LHCN-M2 (cell line): ENCODE measurements around the gene TMEM125. TPM values are rescaled to one million over a fixed set of nuclear protein-coding genes. Genes with fewer than 3 reads are reported as not detected.
A peak's percentile ranks its signal among the peaks of the same experiment; 100 is the strongest.

Source experiments
- DNase-seq: peaks from one replicate; pipeline ENCODE4 v3.0.0-alpha.2; 2012; ENCODE audit warnings: low read depth
- total RNA-seq: library from RNA; depleted of rRNA; stranded (reverse); fragments of >200 nt; gene quantifications from 2 replicates; pipeline ENCODE4 v1.2.3, GENCODE V29; 2014

Gene TMEM125
- total RNA-seq, 1 experiment from 2014 or later, result not detected

DNA sequence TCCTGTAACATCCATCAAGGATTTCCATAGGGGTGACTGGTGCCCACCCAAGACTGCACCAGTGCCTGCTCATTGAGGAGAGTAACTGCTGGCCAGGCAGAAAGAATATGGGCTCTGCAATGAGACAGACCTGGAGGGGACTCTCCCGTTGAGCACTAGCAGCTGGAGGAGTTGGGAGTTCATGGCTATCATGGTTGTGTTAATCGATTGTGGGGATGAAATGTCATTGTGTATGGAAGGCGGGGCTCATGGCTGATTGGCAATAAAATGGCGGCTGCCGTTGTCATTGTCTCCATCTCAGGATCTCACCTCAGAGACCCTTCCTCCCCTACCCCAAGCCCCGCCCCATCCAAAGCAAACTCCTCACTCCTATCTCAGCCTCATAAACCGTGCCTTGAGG is 3.9 kb downstream of the TMEM125 start:
- DNase-seq, result no peak

DNA sequence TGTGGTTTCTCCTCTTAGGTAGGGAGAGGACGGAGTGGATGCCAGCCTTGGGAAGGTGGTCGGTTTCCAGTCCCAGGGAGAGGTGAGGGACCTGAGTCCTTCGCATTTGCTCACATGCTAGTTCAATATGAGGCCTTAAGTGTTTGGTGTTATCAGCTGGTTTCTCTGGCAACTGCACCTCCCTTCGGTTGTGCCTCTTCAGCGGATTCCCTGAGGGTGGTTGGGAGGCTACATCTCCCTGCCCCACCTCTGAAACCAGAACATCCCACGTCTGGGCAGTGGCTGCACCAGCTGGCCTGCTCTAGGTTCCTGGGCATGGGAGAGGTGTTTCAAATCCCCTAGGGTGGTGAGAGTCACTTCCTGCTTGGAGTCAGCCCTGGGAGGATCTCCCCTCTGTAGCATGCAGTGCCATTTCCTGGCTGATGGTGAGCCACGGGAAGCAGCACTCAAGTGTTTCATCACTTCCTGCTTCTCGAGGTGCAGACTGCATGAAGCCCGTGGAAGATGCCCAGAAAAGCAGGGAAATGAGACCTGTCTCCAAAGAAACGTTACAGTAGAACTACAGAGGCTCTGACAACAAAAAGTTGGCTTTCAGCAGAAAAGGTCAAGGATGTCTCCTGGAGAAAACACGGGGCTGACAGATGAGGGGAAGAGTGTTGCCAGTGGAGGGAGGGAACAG is 4.5 kb downstream of the TMEM125 start:
- DNase-seq, result peak; percentile 39

DNA sequence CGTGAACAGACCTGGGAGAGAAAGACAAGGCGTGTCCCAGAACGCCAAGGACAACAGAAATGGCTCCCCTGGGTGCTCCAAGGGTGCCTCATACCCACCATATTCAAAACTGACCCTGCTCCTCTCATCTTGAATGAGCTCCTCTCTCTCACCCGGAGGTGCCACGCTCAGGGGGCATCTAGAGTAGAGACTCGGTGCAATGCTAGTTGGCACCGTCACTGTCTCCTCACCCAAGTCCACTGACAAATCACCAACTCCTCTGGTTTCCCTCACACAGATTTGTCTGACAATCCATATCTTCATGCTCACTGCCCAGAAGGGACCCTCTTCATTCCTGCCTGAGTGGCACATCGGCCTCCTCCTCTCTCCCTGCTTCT is 5.0 kb downstream of the TMEM125 start:
- DNase-seq, result no peak

DNA sequence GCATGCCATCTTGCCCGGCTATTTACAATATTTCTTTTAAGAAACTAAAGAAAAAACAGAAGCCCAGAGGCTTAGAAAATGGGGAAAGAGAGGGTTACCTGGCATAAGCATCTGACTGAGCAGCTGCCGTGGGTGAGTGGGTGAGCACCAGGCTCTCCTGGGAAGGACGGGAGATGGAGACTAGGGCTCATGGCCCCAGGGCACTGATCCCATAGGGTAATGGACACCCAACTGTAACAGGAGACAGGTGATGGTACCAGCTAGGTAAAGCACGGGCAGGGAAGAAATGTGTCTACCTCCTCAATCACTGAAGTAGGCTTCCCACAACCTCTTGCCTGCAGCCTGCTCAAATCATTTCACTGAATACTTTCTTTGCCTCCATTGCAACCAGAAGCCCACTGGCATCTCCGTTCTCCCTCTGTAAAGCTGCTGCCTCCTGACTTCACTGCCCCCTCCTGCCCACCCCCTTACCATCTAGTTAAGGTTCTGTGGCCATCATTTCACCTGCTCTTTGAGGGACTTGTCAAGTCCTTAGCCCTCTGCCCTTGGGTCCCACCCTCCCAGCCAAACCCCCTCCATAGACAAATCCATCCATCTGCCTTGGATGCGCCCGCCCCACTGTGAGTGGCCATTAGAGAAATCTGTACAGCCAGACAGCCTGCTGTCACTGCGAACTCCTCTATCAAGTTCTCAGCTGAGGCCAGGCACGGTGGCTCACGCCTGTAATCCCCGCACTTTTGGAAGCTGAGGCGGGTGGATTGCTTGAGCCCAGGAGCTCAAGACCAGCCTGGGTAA is 6.2 kb downstream of the TMEM125 start:
- DNase-seq, result no peak

DNA sequence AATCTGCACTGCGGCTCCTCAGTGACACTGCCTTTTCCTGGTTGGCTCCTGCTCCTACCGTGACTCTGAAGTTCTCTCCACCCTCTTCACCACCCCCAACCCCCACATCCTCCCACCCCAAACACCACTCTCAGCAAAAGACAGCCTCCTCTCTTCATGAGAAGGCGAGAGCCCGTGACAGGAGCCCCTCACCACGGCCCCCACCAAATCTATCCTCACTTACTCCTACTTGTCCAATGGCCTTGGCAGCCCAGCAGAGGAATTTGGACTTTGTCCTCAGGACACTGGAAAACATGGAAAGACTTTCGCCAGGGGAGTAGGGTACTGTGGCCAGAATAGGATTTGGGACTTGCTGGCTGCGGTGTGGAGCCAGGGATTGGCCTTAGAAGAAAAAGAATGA is 6.9 kb downstream of the TMEM125 start:
- DNase-seq, result no peak

DNA sequence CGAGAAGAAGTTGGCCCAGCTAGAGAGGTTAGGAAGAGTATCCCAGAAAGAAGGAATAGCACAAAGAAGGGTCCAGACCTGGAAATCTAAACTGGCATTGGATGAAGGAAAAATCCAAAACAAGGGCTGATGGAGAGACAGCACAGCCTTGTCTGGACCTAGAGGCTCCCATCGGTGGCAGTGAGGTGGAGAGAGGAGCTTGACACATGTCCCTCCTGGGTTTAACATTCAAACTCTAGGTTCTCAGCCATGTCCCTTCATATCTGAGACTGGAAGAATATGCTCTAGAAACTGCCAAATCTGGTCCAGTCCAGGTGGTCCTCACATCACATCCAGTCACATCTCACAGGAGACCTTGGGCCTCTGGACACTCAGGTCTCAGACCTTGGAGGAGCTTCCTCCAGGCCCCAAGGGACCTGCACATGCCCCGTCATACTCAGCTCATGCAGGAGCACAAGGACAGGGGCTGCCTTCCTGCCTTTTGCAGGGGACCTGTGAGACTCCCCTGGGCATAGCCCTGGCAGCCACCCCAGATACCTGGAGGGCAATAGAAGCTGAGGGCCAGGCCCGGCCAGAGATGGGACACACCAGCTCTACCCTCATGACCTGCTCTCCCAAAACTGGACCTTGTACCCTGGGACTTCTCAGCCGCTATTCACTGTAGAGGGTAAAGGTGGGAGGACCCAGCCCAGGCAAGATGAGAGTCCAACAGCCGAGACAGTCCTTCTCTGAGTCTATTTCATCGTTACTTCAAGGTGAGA is 7.5 kb downstream of the TMEM125 start:
- DNase-seq, result no peak

DNA sequence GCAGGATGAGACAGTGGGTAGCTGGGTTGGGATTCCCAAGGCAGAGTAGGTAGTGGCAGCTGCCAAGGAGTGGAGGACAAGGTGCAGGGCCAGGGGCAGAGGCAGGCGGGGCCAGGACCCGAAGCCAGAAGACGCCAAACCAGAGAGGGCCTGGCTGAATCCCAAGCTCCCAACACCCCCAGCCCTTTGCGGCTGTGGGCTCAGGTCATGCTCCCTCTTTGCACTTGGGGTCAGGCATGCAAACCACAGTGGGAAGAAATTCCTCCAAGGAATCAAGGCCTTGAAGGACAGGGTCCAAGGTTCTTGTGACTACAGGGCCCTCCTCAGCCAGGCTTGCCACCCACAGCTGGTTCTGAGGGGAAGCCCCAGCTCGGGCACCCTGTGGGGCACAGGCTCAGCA is 9.4 kb downstream of the TMEM125 start:
- DNase-seq, result no peak

DNA sequence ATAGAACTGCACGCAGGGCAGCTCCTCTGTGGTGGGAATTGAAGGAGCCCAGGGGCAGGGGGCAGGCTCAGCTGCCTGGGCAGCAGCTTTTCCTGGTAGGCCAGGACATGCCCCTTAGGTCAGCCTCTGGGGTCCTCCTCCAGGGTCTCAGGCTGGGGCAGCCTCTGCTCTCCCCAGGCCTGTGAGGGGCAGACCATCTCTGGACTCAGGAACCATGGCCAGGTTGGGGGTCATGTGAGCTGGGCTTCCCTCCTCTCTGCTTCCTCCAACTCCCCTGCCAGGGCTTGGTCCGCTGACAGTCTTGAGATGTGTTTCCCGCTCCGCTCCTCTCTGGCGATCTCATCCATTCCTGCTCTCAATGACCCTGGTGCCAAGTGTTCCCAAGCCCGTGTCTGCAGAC is 9.9 kb downstream of the TMEM125 start:
- DNase-seq, result no peak

DNA sequence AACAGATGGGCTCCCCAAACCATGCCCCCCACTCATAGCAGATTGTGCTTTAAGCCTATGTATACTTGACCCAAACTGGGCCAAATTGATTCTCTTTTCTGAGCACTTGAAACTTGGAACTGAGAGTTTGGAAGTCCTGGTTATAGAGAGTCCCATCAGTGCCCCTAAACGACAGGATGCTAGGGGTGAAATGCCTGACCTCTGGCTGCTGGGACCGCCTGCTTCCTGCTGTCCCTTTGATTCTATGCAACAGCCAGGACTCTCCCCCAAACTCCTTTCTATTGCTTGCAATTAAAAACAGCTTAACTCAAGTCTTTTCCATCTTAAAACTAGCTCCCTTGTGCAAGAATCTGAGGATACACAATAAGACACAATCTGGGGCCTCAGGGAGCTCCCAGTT is 10.9 kb downstream of the TMEM125 start:
- DNase-seq, result no peak

DNA sequence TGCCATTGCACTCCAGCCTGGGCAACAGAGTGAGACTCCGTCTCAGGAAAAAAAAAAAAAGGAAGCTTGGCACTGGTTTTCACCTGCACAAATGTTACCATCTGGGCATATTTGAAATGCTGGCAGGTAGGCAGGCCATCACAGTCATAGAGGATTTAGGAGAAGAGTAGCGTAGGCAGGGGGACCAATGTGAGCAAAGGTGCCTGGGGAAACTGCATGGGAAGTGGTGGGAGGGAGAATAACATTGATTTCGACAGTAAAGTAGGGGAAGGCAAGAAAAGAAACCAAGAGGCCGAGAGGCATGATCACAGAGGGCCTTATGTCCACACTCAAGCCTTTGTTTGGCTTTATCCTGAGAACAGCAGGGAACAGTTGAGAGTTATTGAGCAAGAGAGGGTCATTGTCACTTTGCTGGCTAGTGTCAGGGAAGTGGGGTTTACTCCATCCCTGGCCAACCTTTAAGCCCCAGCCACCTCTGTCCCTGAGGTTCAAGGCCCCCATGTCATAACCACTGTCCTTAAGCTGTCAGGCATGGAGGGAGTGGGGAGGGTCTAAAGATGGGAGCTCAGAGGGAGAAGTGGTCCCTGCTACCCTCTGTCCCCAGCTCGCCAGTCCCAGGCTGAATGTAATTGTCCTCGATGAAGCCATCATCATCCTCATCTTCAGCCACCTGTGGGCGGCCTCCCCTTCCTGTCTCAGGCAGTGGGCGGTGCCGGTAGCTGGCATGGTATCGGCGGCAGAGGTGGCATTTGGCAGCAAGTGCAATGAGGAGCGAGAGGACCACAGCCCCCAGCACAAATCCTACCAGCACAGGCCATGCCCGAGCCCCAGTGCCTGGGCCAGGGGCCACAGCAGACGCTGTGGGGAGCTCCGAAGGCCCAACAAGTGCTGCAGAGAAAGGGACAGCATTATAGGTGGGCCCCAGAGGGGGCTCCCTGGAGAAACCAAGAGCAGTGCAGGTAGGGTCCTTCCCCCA is 12.7 kb downstream of the TMEM125 start:
- DNase-seq, result no peak

DNA sequence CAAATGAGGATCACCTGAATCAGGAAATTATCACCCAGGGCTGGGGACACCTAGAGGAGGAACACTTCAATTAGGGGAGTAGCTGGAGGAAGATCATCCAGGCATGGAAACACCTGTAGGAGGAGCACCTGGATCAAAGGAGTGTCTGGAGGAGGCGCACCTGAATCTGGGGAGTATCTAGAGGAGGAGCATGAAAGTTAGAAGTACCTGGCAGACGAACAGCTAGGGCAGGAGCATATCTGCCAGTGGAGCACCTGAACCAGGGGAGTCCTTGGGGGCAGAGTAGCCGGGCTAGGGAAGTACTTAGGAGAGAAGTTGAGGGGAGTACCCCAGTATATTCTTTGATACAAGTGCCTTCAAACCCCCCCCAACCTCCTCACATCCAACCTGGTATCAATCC is 14.3 kb downstream of the TMEM125 start:
- no peak for DNase-seq

DNA sequence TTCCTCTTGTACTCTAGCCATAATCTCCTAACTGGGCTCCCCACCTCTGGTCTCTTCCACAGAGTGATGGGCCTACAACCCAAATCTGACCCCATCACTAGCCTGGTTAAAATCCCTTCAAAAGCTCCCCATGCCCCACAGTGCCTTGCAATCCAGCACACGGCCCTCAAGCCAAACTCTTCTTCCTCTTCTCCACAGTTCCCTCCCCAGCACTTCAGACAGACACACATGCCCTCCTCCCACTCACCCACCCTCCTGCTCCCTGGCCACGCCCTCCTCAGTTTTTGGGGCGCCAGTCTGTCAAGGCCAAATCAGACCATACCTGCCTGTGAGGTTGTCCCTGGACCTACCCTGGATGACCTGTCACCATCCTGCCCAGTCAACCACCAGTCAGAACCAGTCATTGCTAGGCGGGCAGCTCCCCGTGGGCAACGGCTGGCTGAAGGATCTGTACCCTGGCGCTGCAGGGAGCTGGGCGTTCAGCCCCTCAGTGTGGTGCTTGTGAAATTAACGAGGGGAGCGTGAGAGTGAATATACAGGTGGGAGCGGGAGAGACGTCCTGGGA is 14.8 kb downstream of the TMEM125 start:
- DNase-seq, result no peak

DNA sequence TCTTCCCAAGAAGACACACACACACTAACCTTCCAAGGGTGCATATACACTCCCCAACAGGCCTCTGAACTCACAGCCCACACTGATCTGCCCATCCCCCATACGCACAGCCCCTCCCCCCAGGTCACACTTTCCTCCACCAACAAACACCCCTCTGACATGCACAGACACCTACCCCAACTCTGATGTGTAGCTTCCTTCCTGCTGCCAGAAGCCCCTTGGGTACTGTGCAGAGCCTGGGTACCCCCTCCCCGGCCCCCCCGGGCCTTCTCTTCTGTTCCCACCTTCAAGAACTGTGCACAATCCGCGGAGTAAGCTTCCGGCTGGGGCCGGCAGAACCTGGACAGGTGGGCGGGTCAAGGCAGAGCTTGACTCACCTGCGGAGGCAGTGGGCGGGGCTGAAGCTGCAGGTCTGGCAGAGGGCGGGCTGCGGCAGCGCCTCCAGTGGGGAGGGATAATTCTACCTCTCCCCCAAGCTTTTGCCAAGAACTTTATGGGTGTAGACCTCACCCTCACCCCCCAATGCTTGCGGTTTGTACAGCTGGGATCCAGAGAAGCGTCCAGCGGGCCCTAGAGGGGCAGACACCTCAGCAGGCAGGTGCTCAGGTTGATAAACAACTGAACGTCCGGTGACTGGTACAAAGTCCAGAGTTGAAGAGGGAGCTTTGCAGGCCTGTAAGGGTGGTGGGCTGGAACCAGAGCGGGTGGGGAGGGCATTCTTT is 15.6 kb downstream of the TMEM125 start, which contains the start of gene C1orf210:
TSS of gene C1orf210 (minus strand) at position 313 of the 722 bp plus-strand sequence. CDS start 2,311 bp downstream, outside the sequence.
- no peak for DNase-seq

DNA sequence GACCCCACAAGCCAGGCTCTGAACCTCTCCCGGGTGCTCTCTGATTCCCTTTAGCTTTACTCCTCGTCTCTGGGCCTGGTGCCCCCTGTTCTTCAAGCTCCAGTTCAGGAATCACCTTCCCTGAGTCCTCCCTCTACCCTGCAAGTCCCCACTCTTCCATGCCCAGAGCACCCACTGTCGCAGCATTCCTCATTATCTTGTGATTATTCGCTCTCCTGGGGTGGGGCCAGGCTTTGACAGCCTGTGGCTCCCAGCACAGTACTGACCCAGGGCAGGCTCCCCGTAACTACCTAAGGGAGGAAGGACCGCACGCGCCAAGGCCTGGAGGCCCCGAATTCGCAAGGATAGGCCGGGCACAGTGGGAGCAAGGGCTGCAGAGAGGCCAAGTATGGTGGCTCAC is 16.3 kb downstream of the TMEM125 start:
- DNase-seq, result no peak

DNA sequence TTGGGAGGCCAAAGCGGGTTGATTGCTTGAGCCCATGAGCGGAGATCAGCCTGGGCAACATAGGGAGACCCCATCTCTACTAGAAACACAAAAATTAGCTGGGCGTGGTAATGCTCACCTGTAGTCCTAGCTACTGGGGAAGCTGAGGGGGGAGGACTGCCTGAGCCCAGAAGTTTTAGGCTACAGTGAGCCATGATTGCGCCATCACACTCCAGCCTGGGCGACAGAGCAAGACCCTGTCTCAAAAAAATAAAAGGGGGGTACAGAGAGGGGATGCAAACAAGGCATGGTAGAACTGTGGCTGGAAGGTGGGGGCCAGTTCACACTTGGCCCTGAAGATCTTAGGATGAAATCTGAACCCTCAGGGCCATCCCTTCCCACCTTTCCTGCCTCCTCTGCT is 16.8 kb downstream of the TMEM125 start:
- DNase-seq, result no peak

DNA sequence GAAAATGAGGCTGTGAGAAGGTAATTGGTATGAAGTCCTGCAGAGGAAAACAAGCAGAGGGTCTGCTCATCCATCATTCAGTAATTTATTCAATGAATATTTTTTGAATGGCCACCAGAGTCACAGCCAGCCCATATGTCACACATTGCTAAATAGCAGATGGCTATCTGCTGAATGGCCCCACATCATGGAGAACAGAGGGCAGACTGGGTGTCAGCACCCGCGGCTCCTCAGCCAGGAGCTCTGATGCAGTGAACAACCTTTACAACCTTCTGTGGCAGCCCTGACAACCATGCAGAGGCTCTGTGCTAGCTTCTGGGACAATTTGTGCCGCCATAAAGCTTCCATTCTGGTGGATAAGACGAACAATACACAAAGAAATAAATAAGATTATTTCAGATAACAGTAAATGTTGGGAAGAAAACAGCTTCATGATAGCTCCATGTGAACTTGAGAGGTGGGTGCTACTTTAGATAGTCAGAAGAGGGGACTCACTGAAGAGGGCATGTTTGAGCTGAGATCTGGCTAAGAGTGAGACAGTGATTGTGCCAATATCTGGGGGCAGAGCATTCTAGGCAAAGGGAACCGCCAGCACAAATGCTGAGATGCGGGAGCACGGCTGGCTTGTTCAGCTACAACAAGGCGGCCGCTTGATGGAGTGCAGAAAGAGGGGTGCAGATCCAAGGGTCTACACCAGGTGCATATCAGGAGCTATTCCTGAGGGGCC is 18.4 kb downstream of the TMEM125 start:
- DNase-seq, result no peak

DNA sequence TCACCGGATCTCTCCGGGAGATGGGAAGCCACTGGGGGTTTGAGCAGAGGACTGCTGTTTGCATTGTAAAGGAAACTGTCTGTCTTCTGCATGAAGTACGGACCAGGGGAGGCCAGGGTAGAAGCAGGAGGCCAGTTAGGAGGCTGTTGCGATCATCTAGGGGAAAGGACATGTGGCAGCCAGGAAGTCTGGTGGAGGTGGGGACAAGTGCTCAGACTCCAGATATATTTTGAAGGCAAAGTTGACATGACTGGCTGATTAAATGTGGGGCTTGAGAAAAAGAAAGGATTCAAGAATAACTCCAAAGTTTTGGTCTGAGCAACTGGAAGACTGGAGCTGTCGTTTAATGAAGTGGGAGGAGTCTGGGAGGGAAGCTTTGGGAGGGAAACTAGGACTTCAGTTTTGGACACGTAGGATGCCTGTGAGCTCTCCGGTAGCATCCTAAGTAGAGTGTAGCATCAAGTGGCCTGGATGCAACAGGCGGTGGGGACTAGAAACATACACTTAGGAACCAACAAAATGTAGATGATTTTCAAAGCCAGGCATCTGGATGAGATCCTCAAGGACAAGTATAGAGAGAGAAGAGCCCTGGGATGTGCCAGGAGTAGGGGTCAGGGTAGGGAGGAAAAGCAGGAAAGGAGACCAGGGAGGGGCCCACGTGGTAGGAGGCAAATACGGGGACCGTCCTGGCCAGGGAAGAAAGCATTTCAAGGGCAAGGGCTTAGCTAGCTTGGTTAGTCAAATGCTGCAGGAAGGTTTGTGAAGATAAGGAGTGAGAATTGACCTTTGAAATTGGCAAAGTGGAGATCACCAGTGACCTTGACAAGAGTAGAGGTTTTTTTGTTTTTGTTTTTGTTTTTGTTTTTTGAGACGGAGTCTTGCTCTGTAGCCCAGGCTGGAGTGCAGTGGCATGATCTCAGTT is 19.3 kb downstream of the TMEM125 start:
- DNase-seq, result no peak

DNA sequence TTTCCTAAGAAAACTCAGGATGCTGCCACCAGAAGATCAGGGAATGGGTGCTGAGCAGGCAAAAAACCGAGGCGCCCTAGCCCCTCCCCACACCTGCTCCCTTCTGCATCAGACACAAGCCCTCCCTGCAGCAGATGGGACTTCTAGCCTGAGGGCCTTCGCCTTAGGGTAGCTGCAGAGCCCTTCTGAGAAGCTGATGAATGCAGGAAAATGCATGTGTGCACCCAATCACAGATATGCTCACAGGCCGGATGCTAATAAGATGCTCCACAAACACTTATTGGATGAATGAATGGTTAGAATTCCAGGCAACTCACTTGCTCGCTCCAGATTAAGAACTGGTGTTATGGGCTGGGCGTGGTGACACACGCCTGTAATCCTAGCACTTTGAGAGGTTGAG is 22.4 kb downstream of the TMEM125 start:
- no peak for DNase-seq
